H9 (cell line): Measurements from ENCODE around the gene SURF2. TPM values are rescaled to one million over a fixed set of nuclear protein-coding genes. Genes with fewer than 3 reads are reported as not detected.

Source experiments
- DNase-seq: peaks from one replicate; pipeline ENCODE4 v3.0.0-alpha.2; 2017
- H2AFZ ChIP-seq: one replicate; pipeline ENCODE4 v1.6.1; 2013; ENCODE audit warnings: mild to moderate bottlenecking, low read length, control low read depth, moderate library complexity
- H2AK5ac ChIP-seq: 2 replicates; pipeline ENCODE4 v1.6.1; 2013; ENCODE audit warnings: low read length, control low read depth, mixed read lengths; ENCODE audit not compliant: insufficient read length
- H2BK120ac ChIP-seq: one replicate; pipeline ENCODE4 v1.6.1; 2013; ENCODE audit warnings: low read depth, mild to moderate bottlenecking, low read length, control low read depth, inconsistent platforms; ENCODE audit not compliant: poor library complexity, severe bottlenecking
- H2BK12ac ChIP-seq: 2 replicates; pipeline ENCODE4 v1.6.1; 2013; ENCODE audit warnings: low read length, control low read depth, mixed read lengths, low read depth; ENCODE audit not compliant: insufficient read length
- H2BK15ac ChIP-seq: 2 replicates; pipeline ENCODE4 v1.6.1; 2013; ENCODE audit warnings: low read depth, low read length, control low read depth
- H2BK20ac ChIP-seq: one replicate; pipeline ENCODE4 v1.6.1; 2013; ENCODE audit warnings: low read depth, mild to moderate bottlenecking, low read length, control low read depth, inconsistent platforms; ENCODE audit not compliant: poor library complexity, severe bottlenecking
- H2BK5ac ChIP-seq: 2 replicates; pipeline ENCODE4 v1.6.1; 2013; ENCODE audit warnings: low read length, control low read depth, mixed read lengths; ENCODE audit not compliant: insufficient read length
- H3K14ac ChIP-seq: 2 replicates; pipeline ENCODE4 v1.6.1; 2013; ENCODE audit warnings: low read length, control low read depth; ENCODE audit not compliant: insufficient read depth
- H3K18ac ChIP-seq: 2 replicates; pipeline ENCODE4 v1.6.1; 2013; ENCODE audit warnings: low read depth, mild to moderate bottlenecking, mixed read lengths, low read length, control low read depth; ENCODE audit not compliant: insufficient read length
- H3K23ac ChIP-seq: 2 replicates; pipeline ENCODE4 v1.6.1; 2013; ENCODE audit warnings: low read length, control low read depth, mixed read lengths, low read depth; ENCODE audit not compliant: insufficient read length
- H3K23me2 ChIP-seq: 2 replicates; pipeline ENCODE4 v1.6.1; 2013; ENCODE audit warnings: low read depth, mild to moderate bottlenecking, mixed read lengths, low read length, control low read depth; ENCODE audit not compliant: insufficient read length, poor library complexity, severe bottlenecking
- H3K27ac ChIP-seq: 2 replicates; pipeline ENCODE4 v1.5.1; 2013; ENCODE audit warnings: low read length, control low read depth, mixed read lengths, low read depth; ENCODE audit not compliant: insufficient read length
- H3K27me3 ChIP-seq: 2 replicates; pipeline ENCODE4 v1.6.1; 2013; ENCODE audit warnings: low read length, control low read depth, inconsistent platforms; ENCODE audit not compliant: insufficient read depth
- H3K4ac ChIP-seq: 2 replicates; pipeline ENCODE4 v1.6.1; 2013; ENCODE audit warnings: low read depth, mild to moderate bottlenecking, control low read depth, inconsistent platforms, low read length, moderate library complexity
- H3K4me1 ChIP-seq: 2 replicates; pipeline ENCODE4 v1.6.1; 2013; ENCODE audit warnings: low read length, control low read depth, inconsistent platforms; ENCODE audit not compliant: insufficient read depth
- H3K4me2 ChIP-seq: 2 replicates; pipeline ENCODE4 v1.6.1; 2013; ENCODE audit warnings: low read length, control low read depth, mixed read lengths; ENCODE audit not compliant: insufficient read length, insufficient read depth
- H3K56ac ChIP-seq: 2 replicates; pipeline ENCODE4 v1.6.1; 2013; ENCODE audit warnings: low read depth, mild to moderate bottlenecking, mixed read lengths, low read length, control low read depth; ENCODE audit not compliant: insufficient read length
- H3K79me1 ChIP-seq: 2 replicates; pipeline ENCODE4 v1.6.1; 2013; ENCODE audit warnings: low read depth, mild to moderate bottlenecking, moderate library complexity, low read length, control low read depth, inconsistent platforms; ENCODE audit not compliant: insufficient read depth, poor library complexity, severe bottlenecking
- H3K79me2 ChIP-seq: 2 replicates; pipeline ENCODE4 v1.6.1; 2013; ENCODE audit warnings: low read length, control low read depth, inconsistent platforms; ENCODE audit not compliant: insufficient read depth
- H3K9ac ChIP-seq: 2 replicates; pipeline ENCODE4 v1.6.1; 2013; ENCODE audit warnings: low read length, control low read depth, mixed read lengths; ENCODE audit not compliant: insufficient read length; ENCODE audit errors: extremely low read depth
- H3K9me3 ChIP-seq: one replicate; pipeline ENCODE4 v1.6.1; 2013; ENCODE audit warnings: low read depth, low read length, inconsistent platforms; ENCODE audit not compliant: control insufficient read depth
- H3T11ph ChIP-seq: one replicate; pipeline ENCODE4 v1.6.1; 2013; ENCODE audit warnings: mild to moderate bottlenecking, low read length, control low read depth, inconsistent platforms
- H4K20me1 ChIP-seq: one replicate; pipeline ENCODE4 v1.6.1; 2013; ENCODE audit not compliant: control insufficient read depth, insufficient read length, insufficient read depth
- H4K5ac ChIP-seq: 2 replicates; pipeline ENCODE4 v1.6.1; 2013; ENCODE audit warnings: low read depth, mild to moderate bottlenecking, mixed read lengths, low read length, control low read depth; ENCODE audit not compliant: insufficient read length
- H4K8ac ChIP-seq: replicated peaks from 2 replicates; pipeline ENCODE4 v1.6.1; 2013; ENCODE audit warnings: low read length, control low read depth, mixed read lengths, low read depth; ENCODE audit not compliant: insufficient read length
- H4K91ac ChIP-seq: 2 replicates; pipeline ENCODE4 v1.6.1; 2013; ENCODE audit warnings: low read depth, mild to moderate bottlenecking, moderate library complexity, mixed read lengths, low read length, control low read depth; ENCODE audit not compliant: insufficient read length
- H3K27ac Mint-ChIP-seq, 3 experiments: 2 replicates in 2 of 3; 3 replicates in 1 of 3; pipeline ENCODE4 v1.8.0; 2020 to 2021; ENCODE audit warnings: mixed read lengths in 3 of 3, mild to moderate bottlenecking in 1 of 3, moderate library complexity in 1 of 3
- H3K27me3 Mint-ChIP-seq: 2 replicates; pipeline ENCODE4 v1.8.0; 2021; ENCODE audit warnings: low read depth, mild to moderate bottlenecking, moderate library complexity, mixed read lengths
- H3K36me3 Mint-ChIP-seq, 3 experiments: 2 replicates in 2 of 3; 3 replicates in 1 of 3; pipeline ENCODE4 v1.8.0; 2020 to 2021; ENCODE audit warnings: low read depth in 3 of 3, mixed read lengths in 3 of 3; ENCODE audit not compliant: insufficient read depth in 1 of 3
- H3K4me1 Mint-ChIP-seq, 2 experiments: 2 replicates each; pipeline ENCODE4 v1.8.0; 2020; ENCODE audit warnings: mixed read lengths in 2 of 2
- H3K4me3 Mint-ChIP-seq, 2 experiments: 2 replicates in 1 of 2; 3 replicates in 1 of 2; pipeline ENCODE4 v1.8.0; 2020 to 2021; ENCODE audit warnings: mild to moderate bottlenecking in 2 of 2, mixed read lengths in 2 of 2, moderate library complexity in 1 of 2
- H3K9me3 Mint-ChIP-seq, 2 experiments: 2 replicates in 1 of 2; 3 replicates in 1 of 2; pipeline ENCODE4 v1.8.0; 2020; ENCODE audit warnings: mild to moderate bottlenecking in 2 of 2, mixed read lengths in 2 of 2, moderate library complexity in 1 of 2
- WGBS: extraction: QIAGEN DNeasy Blood & Tissue Kit; methylation state at CpG from one replicate; pipeline ENCODE4 v1.1.7; 2013; ENCODE audit warnings: missing lambda C conversion rate, low lambda C conversion rate, mixed read lengths; ENCODE audit not compliant: insufficient read length; ENCODE audit errors: extremely low coverage; 5-methylcytosine and 5-hydroxymethylcytosine counted together
- total RNA-seq: library from RNA; stranded (reverse); gene quantifications from 2 replicates; pipeline ENCODE4 v1.2.1, GENCODE V29; 2021
- TF ChIP-seq, protein P1 (sequence below): fragments of 200-600 bp; sonication (generic); conservative IDR thresholded peaks from 3 replicates; pipeline ENCODE4 v1.8.0; 2021; ENCODE audit warnings: antibody characterized with exemption, mild to moderate bottlenecking

The SURF2 gene
- total RNA-seq, 1 experiment from 2014 or later, result 44.4 TPM

DNA sequence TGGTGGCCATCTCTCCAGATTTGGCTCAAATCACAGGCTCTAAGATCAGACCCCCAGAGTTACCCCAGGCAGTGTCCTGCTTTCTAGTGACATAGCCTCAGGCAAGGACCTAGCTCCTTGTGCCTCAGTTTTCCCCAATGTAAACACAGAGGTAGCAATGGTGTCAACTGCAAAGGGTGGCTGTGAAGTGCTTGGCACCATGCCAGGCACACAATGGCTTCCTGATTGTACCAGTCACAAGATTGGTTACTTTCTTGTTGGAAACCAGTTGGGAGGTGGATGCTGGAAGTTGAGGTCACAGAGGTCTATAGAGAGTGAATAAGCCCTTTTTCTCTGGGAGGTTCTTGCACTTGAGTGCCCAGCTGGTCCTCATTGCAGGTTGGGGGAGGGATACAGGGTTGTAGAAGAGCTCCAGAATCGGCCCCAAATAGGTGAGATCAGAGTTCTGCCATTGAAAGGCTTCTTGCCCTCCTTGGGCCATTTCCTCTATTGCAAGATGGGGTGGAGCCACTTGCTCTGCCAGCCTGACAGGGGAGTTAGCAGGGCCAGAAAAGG lies 22.1 kb downstream of the SURF2 start:
- no peak overlapping the region for H3T11ph ChIP-seq
- no peaks in the 10 kb centered on the region for H3K79me1 ChIP-seq
- peaks cover 6 to 8% of the 10 kb centered on the region in 2 experiments for H3K4me1 Mint-ChIP-seq
- peaks cover 6% of the 10 kb centered on the region for H3K23me2 ChIP-seq
- no peak overlapping the region for H3K4ac ChIP-seq
- H2BK20ac ChIP-seq, result no peak overlapping the region
- H3K4me1 ChIP-seq, result no peaks in the 10 kb centered on the region
- H2AFZ ChIP-seq, result no peak overlapping the region
- no peak overlapping the region for H3K14ac ChIP-seq
- H3K9me3 Mint-ChIP-seq, result peaks cover 3 to 4% of the 10 kb centered on the region in 2 experiments; a peak in 3 of 5 replicates
- H3K4me2 ChIP-seq, result no peak overlapping the region
- no peak overlapping the region for H3K9ac ChIP-seq
- H3K36me3 Mint-ChIP-seq, result peaks cover 6% of the 10 kb centered on the region in 3 experiments; a peak in 6 of 7 replicates
- no peak for DNase-seq
- no peak overlapping the region for H3K18ac ChIP-seq
- TF ChIP-seq, protein P1, sequence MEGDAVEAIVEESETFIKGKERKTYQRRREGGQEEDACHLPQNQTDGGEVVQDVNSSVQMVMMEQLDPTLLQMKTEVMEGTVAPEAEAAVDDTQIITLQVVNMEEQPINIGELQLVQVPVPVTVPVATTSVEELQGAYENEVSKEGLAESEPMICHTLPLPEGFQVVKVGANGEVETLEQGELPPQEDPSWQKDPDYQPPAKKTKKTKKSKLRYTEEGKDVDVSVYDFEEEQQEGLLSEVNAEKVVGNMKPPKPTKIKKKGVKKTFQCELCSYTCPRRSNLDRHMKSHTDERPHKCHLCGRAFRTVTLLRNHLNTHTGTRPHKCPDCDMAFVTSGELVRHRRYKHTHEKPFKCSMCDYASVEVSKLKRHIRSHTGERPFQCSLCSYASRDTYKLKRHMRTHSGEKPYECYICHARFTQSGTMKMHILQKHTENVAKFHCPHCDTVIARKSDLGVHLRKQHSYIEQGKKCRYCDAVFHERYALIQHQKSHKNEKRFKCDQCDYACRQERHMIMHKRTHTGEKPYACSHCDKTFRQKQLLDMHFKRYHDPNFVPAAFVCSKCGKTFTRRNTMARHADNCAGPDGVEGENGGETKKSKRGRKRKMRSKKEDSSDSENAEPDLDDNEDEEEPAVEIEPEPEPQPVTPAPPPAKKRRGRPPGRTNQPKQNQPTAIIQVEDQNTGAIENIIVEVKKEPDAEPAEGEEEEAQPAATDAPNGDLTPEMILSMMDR, result no peak
- no peak overlapping the region; a peak in 1 of 5 replicates for H3K4me3 Mint-ChIP-seq
- H2BK5ac ChIP-seq, result no peak overlapping the region
- H4K8ac ChIP-seq, result no peak overlapping the region
- H3K9me3 ChIP-seq, result no peaks in the 10 kb centered on the region
- H3K27me3 ChIP-seq, result no peaks in the 10 kb centered on the region
- H3K56ac ChIP-seq, result no peak overlapping the region
- no peak overlapping the region for H2BK120ac ChIP-seq
- H4K20me1 ChIP-seq, result peaks cover 3% of the 10 kb centered on the region
- H3K27ac Mint-ChIP-seq, result no peak overlapping the region
- WGBS, result no CpG with 5 or more reads among the region's 1 CpG
- H4K91ac ChIP-seq, result no peak overlapping the region
- H2BK12ac ChIP-seq, result no peak overlapping the region
- peaks cover 30% of the 10 kb centered on the region for H3K27me3 Mint-ChIP-seq
- no peak overlapping the region for H3K27ac ChIP-seq
- H2AK5ac ChIP-seq, result no peak overlapping the region
- peaks cover 11% of the 10 kb centered on the region; the same call in 1 of the 2 replicates for H3K79me2 ChIP-seq
- no peak overlapping the region for H4K5ac ChIP-seq
- H3K23ac ChIP-seq, result no peak overlapping the region
- H2BK15ac ChIP-seq, result no peak overlapping the region
